Epithelial cell of prostate (primary cell): ENCODE measurements around the gene MBD2.
"Not testable (repeated sequence)": the region's sequence is repeated elsewhere in the genome, so short reads cannot be mapped to it uniquely, and the experiment has no call there.

Source experiments
- DNase-seq: peaks from one replicate; pipeline ENCODE4 v3.0.0-alpha.2; 2011; ENCODE audit warnings: low read depth, low spot score
- H3K27ac ChIP-seq: fragments of 450-650 bp; 2 replicates; pipeline ENCODE4 v1.5.1; 2017; ENCODE audit warnings: mild to moderate bottlenecking

MBD2 gene

DNA sequence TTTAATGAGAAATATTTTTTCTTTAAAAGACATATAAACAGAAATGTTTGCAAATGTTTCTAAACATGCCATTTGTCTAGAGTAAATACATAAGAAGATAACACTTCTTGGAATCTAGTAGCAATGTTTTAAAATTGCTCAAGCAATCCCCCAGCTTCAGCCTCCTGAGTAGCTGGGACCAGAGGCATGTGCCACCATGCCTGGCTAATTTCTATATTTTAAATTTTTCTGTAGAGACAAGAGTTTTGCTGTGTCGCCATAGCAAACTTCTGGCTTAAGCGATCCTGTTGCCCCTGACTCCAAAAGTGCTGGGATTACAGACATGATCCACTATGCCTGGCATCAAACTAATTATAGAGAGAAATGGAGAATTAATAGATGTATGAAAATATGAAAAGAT, 14.6 kb upstream of the MBD2 start:
- no peak overlapping the region for H3K27ac ChIP-seq

GRCh38 chr18:54238173-54238936, 13.9 kb upstream of the MBD2 start:
- DNase-seq, result no peak
- H3K27ac ChIP-seq, result no peak overlapping the region

More for the DNA sequence above, 14.6 kb upstream of the MBD2 start:
- no peak for DNase-seq

- H3K27ac ChIP-seq, result no peak overlapping the region
- DNase-seq, result no peak
Measured at GRCh38 chr18:54235871-54236270, 11.4 kb upstream of the MBD2 start.

- DNase-seq, result no peak
- peak overlapping the region; percentile 52 for H3K27ac ChIP-seq
Measured at GRCh38 chr18:54233747-54234146, 9.3 kb upstream of the MBD2 start.

- H3K27ac ChIP-seq, result peak overlapping the region; percentile 52
- peak; percentile 75 for DNase-seq
Measured at GRCh38 chr18:54233228-54233625, 8.8 kb upstream of the MBD2 start.

GRCh38 chr18:54232485-54233227, 8.2 kb upstream of the MBD2 start:
- H3K27ac ChIP-seq, result peak overlapping the region; percentile 52
- no peak for DNase-seq

DNA sequence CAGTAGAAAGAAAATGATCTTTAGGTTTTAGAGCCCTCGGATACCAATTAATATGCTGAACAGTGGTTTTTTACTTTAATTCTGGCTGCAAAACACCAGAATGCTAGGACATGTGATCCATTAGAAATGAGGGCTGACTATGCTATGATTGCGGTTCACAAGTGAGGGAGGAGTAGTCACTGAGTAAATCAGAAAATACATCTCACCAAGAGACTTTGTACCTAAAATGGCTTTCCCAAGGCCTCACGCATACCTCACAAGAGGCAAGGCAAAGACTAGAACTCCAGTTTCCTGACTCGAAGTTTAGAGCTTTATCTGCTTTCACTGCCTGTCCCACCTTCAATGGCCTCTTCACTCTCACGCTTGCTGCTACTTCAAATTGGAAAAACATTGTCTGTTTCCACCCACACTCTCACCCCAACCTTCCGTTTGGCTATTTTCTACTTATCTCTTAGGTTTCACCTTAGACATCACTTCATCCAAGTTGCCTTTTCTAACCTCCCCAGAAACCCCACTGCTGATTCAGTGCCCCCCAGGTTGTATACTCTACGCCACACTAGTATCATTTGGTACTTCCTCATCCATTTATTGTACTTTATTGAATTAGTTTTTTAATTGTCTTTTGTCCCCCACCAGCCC, 5.1 kb upstream of the MBD2 start:
- no peak for DNase-seq
- no peak overlapping the region for H3K27ac ChIP-seq

- DNase-seq, result no peak
- no peak overlapping the region for H3K27ac ChIP-seq
Measured at GRCh38 chr18:54228364-54228763, 3.9 kb upstream of the MBD2 start.

- DNase-seq, result peak; percentile 92
Measured at GRCh38 chr18:54223568-54224241, 764 bp downstream of the MBD2 start.

DNA sequence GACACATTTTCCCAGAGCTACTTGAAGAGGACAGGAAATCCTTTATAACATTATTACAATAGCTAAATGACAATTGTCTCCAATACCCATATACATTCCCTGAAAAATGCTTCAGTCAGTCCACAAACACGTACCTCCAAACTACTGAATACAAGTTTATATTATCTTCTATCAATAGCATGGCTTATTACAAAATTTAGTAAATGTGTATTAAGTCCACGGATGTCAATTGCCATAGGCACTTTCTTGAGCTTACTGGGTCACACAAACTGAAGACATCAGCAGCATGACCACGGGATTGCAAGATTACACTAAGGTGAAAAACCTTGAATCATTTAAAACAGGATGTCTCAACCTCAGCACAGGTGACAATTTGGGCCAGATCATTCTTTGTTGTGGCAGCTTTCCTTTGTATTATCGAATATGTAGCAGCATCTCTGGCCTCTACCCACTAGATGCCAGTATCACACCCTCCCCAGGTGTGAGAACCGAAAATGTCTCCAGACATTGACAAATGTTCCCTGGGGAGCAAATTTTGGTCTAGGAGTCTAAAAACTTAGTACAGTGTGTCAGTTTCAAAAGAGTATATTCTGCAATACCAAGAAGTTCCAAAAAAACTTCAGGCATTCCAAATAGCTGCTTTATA, 1.4 kb downstream of the MBD2 start:
- DNase-seq, result no peak
- peak overlapping the region; percentile 98 for H3K27ac ChIP-seq

More at GRCh38 chr18:54223568-54224241, 764 bp downstream of the MBD2 start:
- peak overlapping the region; percentile 98 for H3K27ac ChIP-seq

- DNase-seq, result no peak
- H3K27ac ChIP-seq, result no peak overlapping the region
Measured at GRCh38 chr18:54220406-54220805, 4.1 kb downstream of the MBD2 start.

DNA sequence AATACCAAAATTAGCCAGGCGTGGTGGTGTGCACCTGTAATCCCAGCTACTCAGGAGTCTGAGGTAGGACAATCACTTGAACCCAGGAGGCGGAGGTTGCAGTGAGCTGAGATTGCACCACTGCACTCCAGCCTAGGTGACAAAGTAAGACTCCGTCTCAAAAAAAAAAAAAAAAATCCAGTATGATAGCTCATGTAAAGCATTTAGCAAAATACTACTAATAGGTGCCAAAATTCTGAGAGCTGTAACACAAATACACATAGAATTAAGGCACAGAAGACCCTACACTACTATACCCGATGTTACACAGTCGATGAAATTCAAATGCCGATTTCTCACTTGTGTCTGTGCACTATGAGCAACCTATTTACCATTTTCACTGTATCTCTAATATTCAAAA, 5.7 kb downstream of the MBD2 start:
- DNase-seq, H3K27ac ChIP-seq: not testable (repeated sequence)

- DNase-seq, result no peak
- no peak overlapping the region for H3K27ac ChIP-seq
Measured at GRCh38 chr18:54218299-54218698, 6.2 kb downstream of the MBD2 start.

DNA sequence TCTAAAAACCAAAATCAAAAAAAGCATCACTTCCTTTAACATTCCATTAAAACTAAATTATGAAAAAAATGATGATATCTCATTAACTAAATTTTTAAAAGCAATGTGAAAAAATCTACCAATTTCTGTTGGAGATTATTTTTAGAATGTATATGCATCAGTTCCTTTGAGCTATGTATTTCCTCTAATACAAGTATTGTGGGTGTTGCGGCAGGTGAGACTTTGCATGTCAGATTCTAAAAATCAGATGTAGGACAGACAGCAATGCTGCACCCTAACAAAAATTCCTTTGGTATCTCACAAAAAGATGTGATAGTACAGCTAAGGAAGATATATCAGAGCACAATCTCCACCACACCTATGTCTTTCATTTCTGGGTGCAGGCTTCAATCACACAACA, 6.8 kb downstream of the MBD2 start:
- H3K27ac ChIP-seq, result no peak overlapping the region
- no peak for DNase-seq

GRCh38 chr18:54215069-54215468, 9.4 kb downstream of the MBD2 start:
- no peak overlapping the region for H3K27ac ChIP-seq
- no peak for DNase-seq

DNA sequence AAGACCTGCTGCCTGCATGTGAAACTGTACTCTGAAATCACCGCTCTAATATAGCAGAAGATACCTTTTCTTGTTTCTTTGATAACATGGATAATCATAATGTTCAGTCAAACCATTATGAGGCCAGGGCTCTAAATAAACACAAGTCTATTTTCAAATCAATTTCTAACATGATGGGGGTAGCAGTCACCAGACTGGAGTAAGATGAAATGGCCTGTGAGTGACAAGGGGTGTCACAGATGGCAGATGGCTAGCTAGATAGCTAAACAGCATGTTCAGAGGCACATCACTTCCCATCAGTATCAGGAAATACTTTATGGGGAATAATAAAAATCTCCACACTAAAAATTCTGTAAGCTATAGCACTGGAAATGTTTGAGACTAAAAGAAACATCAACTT, 14.0 kb downstream of the MBD2 start:
- no peak for DNase-seq
- H3K27ac ChIP-seq, result peak overlapping the region; percentile 61

DNA sequence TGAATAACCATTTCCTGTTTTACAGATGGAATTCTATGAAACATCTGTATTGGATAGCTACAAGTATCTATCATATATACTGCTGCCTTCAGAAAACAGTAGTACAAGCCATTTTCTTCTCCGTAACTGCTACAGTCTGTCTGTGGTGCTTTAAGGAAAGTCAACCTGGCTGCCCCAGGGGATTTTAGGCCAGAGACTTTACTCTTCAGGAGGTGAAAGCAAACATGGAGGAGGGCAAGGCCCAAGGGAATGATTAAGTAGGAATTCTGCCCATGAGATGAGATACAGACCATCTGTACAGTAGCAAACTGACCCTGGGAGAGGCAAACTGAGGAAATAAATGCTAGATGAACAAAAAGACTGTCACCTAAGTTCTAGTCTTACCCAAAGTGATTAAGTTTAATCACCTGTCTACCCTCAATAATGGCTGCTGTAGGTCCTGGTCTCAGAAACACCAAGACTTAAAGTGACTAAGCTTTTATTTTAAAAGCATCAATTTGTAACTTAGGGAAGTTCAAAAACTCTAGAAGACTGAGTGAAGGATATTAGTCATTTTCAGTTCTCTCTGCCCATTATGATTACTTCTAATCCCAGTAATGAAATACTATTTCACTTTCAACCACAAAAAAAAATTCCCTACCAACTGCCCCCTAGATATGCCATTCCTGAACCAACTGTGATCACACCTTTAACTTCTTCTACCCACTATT, 14.8 kb downstream of the MBD2 start:
- no peak for DNase-seq
- H3K27ac ChIP-seq, result peak overlapping the region; percentile 61

DNA sequence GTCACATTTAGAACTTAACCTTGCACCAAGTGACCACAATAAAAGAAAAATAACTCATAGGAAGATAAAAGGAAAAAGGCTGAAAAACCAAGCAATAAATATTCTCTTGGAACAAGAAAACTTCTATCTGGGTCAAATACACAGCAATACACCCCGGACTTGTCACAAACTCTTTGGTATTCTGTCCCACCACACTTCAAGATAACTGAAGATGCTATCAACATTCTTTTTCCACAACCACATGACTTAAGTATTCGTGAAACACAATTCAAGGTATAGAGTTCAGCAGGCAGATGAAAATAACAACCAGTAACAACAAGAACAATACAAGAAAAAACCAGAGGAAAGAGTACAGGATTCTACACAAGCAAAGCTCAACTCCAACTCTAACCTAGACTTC, 18.0 kb downstream of the MBD2 start:
- no peak for DNase-seq
- no peak overlapping the region for H3K27ac ChIP-seq

DNA sequence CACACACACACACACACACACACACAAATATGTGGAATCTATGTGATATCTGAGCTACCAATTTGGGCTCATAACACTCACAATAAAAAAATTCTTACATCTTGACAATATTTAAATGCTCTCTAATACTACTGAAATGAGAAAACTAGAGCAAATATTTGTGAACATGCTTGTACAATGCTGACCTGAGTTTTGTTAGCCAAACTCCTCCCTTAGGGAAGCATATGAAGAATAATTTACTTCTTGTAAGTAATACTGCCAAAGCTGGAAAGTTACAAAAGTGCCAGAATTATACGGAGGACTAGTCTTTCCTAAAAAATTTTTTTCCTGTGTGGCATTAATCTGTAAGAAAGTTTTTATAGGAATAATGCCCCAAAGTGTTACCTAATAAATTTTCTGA, 18.5 kb downstream of the MBD2 start:
- no peak overlapping the region for H3K27ac ChIP-seq

DNA sequence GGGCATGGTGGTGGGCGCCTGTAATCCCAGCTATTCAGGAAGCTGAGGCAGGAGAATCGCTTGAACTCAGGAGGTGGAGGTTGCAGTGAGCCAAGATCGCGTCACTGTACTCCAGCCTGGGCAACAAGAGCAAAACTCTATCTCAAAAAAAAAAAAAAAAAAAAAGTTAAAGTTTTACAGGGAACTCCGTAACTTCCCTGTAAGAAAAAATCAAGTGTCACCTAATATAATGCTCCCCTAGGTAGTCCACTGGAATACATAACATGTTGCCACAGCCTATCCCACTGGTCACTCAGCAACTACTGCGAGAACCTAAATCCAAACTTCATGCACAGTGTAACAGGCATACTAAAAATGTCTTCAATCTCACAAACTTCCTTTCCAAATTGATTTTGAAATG, 19.0 kb downstream of the MBD2 start:
- not testable (repeated sequence) for H3K27ac ChIP-seq, DNase-seq

More for the DNA sequence above, 18.5 kb downstream of the MBD2 start:
- DNase-seq, result no peak
